Uterus (tissue), 2 donors: ENCODE measurements around the gene PCGF2.

Experiments used
- CTCF ChIP-seq, 4 experiments: fragments of 200-600 bp in 2 of 4; fragments of 450-650 bp in 2 of 4; sonication (generic) in 2 of 4; IDR thresholded peaks; one replicate each; pipeline ENCODE4 v1.5.1; 2016 to 2019; ENCODE audit warnings: antibody characterized with exemption in 4 of 4, mild to moderate bottlenecking in 2 of 4, moderate library complexity in 1 of 4
- POLR2A ChIP-seq, 2 donors: fragments of 450-650 bp; IDR thresholded peaks; one replicate each; pipeline ENCODE4 v1.6.1; 2016; ENCODE audit warnings: antibody characterized with exemption in 2 of 2, mild to moderate bottlenecking in 1 of 2, moderate library complexity in 1 of 2

GRCh38 chr17:38753071-38753506 is 5.0 kb upstream of the PCGF2 start:
- TF ChIP-seq POLR2A (IDR thresholded peaks at IDR 0.05) (no peak), CTCF (IDR thresholded peaks at IDR 0.05) (no peak)
